B cell (primary cell): ENCODE results near the gene FGF4.

Source experiments
- CTCF ChIP-seq: fragments of 200-600 bp; IDR thresholded peaks from one replicate; pipeline ENCODE4 v1.8.0; 2022; ENCODE audit warnings: antibody characterized with exemption, mild to moderate bottlenecking
- EZH2 ChIP-seq: IDR thresholded peaks from 2 replicates; pipeline ENCODE4 v1.6.1; 2012; ENCODE audit warnings: borderline replicate concordance, low read depth, mild to moderate bottlenecking, moderate library complexity, low read length; ENCODE audit not compliant: insufficient read depth, poor library complexity, severe bottlenecking

GRCh38 chr11:69726481-69726880 is 48.7 kb downstream of the FGF4 start:
- no peak for TF ChIP-seq CTCF
- no peak for TF ChIP-seq EZH2
